Measurements from ENCODE around the gene DEFB128.
"Not testable (repeated sequence)": the region's sequence is repeated elsewhere in the genome, so short reads cannot be mapped to it uniquely, and the experiment has no call there.

The DEFB128 gene

GRCh38 chr20:189611-190010 lies at the start of gene DEFB128:
TSS of gene DEFB128 (minus strand) at chr20:189711. CDS start at chr20:189623, 88 bp downstream.
- H3K27ac ChIP-seq: no peak within 1 kb of the TSS

GRCh38 chr20:237929-238328 lies 48.4 kb upstream of the DEFB128 start:
- H3K27ac ChIP-seq: peak overlapping the region in 6 of 21 experiments; percentile 4 to 69 (median 46)
- no peak overlapping the region for H3K4me3 ChIP-seq

More at GRCh38 chr20:189611-190010, at the start of gene DEFB128:
- H3K4me3 ChIP-seq: no peak within 1 kb of the TSS

GRCh38 chr20:237489-237888 lies 48.0 kb upstream of the DEFB128 start:
- H3K4me3 ChIP-seq: no peak overlapping the region

GRCh38 chr20:235891-236290 lies 46.4 kb upstream of the DEFB128 start:
- Histone ChIP-seq H3K27ac (no peak overlapping the region), H3K4me3 (no peak overlapping the region)

More at GRCh38 chr20:237489-237888, 48.0 kb upstream of the DEFB128 start:
- peak overlapping the region in 6 of 21 experiments; percentile 4 to 69 (median 46) for H3K27ac ChIP-seq

GRCh38 chr20:227439-228105 lies 38.1 kb upstream of the DEFB128 start:
- H3K27ac ChIP-seq: peak overlapping the region in 2 of 21 experiments; percentile 25 to 37
- H3K4me3 ChIP-seq: no peak overlapping the region

GRCh38 chr20:226958-227357 lies 37.4 kb upstream of the DEFB128 start, which contains the start of gene DEFB129:
TSS of gene DEFB129 (plus strand) at chr20:227258. CDS start at chr20:227289, 31 bp downstream.
- H3K4me3 ChIP-seq: no peak within 1 kb of the TSS
- peak within 1 kb of the TSS in 2 of 21 experiments; percentile 25 to 37 for H3K27ac ChIP-seq

GRCh38 chr20:225879-226278 lies 36.4 kb upstream of the DEFB128 start:
- H3K27ac ChIP-seq, H3K4me3 ChIP-seq: not testable (repeated sequence)

GRCh38 chr20:221258-221830 lies 31.8 kb upstream of the DEFB128 start:
- Histone ChIP-seq H3K27ac (no peak overlapping the region), H3K4me3 (no peak overlapping the region)

GRCh38 chr20:219290-220115 lies 30.0 kb upstream of the DEFB128 start:
- no peak overlapping the region for H3K27ac ChIP-seq
- H3K4me3 ChIP-seq: no peak overlapping the region

GRCh38 chr20:217266-217665 lies 27.8 kb upstream of the DEFB128 start:
- H3K27ac ChIP-seq: no peak overlapping the region
- no peak overlapping the region for H3K4me3 ChIP-seq

GRCh38 chr20:215796-216195 lies 26.3 kb upstream of the DEFB128 start:
- Histone ChIP-seq H3K4me3 (no peak overlapping the region), H3K27ac (no peak overlapping the region)

GRCh38 chr20:214383-214782 lies 24.9 kb upstream of the DEFB128 start:
- Histone ChIP-seq H3K27ac (no peak overlapping the region), H3K4me3 (no peak overlapping the region)

- Histone ChIP-seq H3K4me3 (no peak overlapping the region), H3K27ac (no peak overlapping the region)
Observed at GRCh38 chr20:210809-211502, 21.4 kb upstream of the DEFB128 start.

- Histone ChIP-seq H3K27ac (no peak overlapping the region), H3K4me3 (no peak overlapping the region)
Observed at GRCh38 chr20:208942-209566, 19.5 kb upstream of the DEFB128 start.

- H3K27ac ChIP-seq, H3K4me3 ChIP-seq: not testable (repeated sequence)
Observed at GRCh38 chr20:203630-204029, 14.1 kb upstream of the DEFB128 start.

GRCh38 chr20:199996-200395 lies 10.5 kb upstream of the DEFB128 start:
- H3K4me3 ChIP-seq: no peak overlapping the region

GRCh38 chr20:198225-198624 lies 8.7 kb upstream of the DEFB128 start:
- no peak overlapping the region for H3K27ac ChIP-seq
- H3K4me3 ChIP-seq: no peak overlapping the region

More at GRCh38 chr20:199996-200395, 10.5 kb upstream of the DEFB128 start:
- no peak overlapping the region for H3K27ac ChIP-seq

GRCh38 chr20:187733-188132 lies 1.8 kb downstream of the DEFB128 start:
- Histone ChIP-seq H3K27ac (no peak overlapping the region), H3K4me3 (no peak overlapping the region)

GRCh38 chr20:184288-184687 lies 5.2 kb downstream of the DEFB128 start:
- Histone ChIP-seq H3K4me3 (no peak overlapping the region), H3K27ac (no peak overlapping the region)
